HL-60 (cell line): Measurements from ENCODE around the gene SOX6.

Experiments used
- DNase-seq, 2 experiments: peaks; one replicate each; pipeline ENCODE4 v3.0.0-alpha.2; 2010 to 2020; ENCODE audit warnings: low read depth in 1 of 2, low spot score in 1 of 2
- H3K27ac ChIP-seq: fragments of 250-450 bp; sonication (Bioruptor Pico); replicated peaks from 2 replicates; pipeline ENCODE4 v1.5.1; 2020; ENCODE audit warnings: mild to moderate bottlenecking, moderate library complexity
- H3K27me3 ChIP-seq: fragments of 250-450 bp; sonication (Bioruptor Pico); 2 replicates; pipeline ENCODE4 v1.5.1; 2021; ENCODE audit warnings: mild to moderate bottlenecking, moderate library complexity; ENCODE audit not compliant: insufficient read depth, poor library complexity, severe bottlenecking
- H3K4me3 ChIP-seq: replicated peaks from 2 replicates; pipeline ENCODE4 v1.5.1; 2011; ENCODE audit warnings: mild to moderate bottlenecking, control low read depth, low read length; ENCODE audit not compliant: insufficient read depth
- GABPA ChIP-seq: IDR thresholded peaks from 2 replicates; pipeline ENCODE4 v1.6.1; 2012; ENCODE audit warnings: low read depth
- POLR2AphosphoS5 ChIP-seq: IDR thresholded peaks from 2 replicates; pipeline ENCODE4 v1.6.1; 2012; ENCODE audit warnings: low read depth
- REST ChIP-seq: IDR thresholded peaks from 2 replicates; pipeline ENCODE4 v1.6.1; 2012; ENCODE audit warnings: low read depth; ENCODE audit not compliant: insufficient replicate concordance
- SPI1 ChIP-seq: IDR thresholded peaks from 2 replicates; pipeline ENCODE4 v1.6.1; 2012; ENCODE audit warnings: low read depth, mild to moderate bottlenecking, borderline replicate concordance
- TF ChIP-seq, protein P1 (sequence below): IDR thresholded peaks from one replicate; pipeline ENCODE4 v1.5.1; 2011; ENCODE audit warnings: low read length, control low read depth, inconsistent platforms; ENCODE audit not compliant: insufficient read depth

The SOX6 gene

DNA sequence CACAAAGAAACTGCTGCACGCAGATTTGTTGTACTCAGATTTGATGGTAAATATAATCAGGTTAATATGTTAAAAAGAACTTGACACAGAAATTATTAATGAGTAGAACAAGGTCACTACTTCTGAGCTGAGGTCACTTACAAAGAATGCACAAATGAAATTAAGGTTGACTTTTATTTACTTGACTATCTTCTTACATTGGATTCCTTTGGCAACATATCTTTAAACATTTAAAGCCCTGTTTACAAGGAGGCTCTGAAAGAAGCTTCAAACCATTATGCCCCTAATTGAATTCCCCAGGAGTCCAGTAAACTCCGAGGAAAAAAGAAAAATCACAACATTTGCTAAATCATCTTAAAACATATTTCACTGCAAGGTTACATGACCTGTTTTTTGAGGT lies 245.5 kb downstream of the SOX6 start:
- TF ChIP-seq SPI1 (no peak), REST (no peak), POLR2AphosphoS5 (no peak), GABPA (no peak)
- TF ChIP-seq, protein P1, sequence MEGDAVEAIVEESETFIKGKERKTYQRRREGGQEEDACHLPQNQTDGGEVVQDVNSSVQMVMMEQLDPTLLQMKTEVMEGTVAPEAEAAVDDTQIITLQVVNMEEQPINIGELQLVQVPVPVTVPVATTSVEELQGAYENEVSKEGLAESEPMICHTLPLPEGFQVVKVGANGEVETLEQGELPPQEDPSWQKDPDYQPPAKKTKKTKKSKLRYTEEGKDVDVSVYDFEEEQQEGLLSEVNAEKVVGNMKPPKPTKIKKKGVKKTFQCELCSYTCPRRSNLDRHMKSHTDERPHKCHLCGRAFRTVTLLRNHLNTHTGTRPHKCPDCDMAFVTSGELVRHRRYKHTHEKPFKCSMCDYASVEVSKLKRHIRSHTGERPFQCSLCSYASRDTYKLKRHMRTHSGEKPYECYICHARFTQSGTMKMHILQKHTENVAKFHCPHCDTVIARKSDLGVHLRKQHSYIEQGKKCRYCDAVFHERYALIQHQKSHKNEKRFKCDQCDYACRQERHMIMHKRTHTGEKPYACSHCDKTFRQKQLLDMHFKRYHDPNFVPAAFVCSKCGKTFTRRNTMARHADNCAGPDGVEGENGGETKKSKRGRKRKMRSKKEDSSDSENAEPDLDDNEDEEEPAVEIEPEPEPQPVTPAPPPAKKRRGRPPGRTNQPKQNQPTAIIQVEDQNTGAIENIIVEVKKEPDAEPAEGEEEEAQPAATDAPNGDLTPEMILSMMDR = no peak
- Histone ChIP-seq H3K27ac (no peak overlapping the region), H3K4me3 (no peak overlapping the region)

DNA sequence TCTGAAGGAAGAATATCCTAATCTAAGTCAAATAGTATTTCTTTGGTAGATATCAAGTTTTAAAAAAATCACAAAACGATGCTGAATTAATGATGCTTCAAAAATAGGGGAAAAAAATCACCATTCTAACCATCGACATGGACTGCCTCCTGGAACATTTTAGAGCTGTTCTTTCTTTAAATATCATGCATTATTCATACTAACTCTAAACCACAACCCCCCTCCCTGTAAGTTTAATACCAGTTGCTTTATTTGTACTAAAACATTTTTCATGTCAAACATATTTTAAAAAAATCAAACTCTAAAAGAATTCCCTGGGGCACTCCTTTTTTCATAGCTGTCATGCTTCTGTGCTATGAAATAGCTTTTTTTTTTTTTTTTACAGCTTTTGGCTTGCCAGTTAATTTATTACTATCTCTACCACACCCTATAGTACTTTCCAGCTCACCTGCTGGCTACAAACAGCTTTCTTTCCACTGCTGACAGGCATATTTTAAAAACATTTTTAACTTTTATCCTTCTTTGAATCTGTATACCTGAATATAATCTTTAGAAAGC lies 256.9 kb downstream of the SOX6 start:
- H3K27me3 ChIP-seq = no peaks in the 10 kb centered on the region
- no peak overlapping the region for H3K27ac ChIP-seq
- H3K4me3 ChIP-seq = no peak overlapping the region
- no peak for TF ChIP-seq SPI1
- no peak for TF ChIP-seq REST
- no peak for TF ChIP-seq GABPA
- TF ChIP-seq POLR2AphosphoS5 = no peak
- TF ChIP-seq, protein P1 = no peak
- no peak for DNase-seq

More for the DNA sequence above, 245.5 kb downstream of the SOX6 start:
- H3K27me3 ChIP-seq = no peaks in the 10 kb centered on the region
- DNase-seq = no peak

DNA sequence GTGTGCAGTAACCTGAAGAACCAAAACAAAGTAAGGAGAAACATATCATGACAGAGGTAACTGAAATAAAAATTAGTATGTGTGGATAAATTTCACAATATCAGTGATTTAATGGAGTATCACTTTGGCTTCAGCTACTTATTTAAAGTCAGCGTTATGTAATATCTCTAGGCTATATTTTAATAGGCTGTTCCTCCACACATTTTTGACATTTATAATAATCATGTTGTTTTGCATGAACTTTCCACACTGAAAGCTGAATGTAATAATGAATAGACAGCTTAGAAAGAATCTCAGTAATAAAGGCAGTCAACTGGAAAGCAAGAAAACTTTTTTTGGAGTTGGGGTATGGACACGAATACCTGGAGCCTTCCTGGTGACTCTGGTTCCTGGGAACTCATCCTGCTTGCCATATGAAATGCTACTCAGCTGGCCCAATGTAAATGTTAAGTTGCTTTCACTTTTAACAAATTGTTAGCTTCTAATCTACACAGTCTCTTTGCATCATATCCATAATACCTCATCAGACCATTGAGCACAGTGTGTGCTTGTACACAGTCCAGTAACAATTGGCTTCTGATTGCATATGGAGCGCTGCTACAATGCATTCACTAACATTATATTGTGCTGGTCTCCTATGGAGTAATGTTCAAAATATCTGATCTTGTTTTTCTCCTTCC lies 257.7 kb downstream of the SOX6 start:
- no peak overlapping the region for H3K27ac ChIP-seq
- no peak overlapping the region for H3K4me3 ChIP-seq
- DNase-seq = no peak
- TF ChIP-seq SPI1 (no peak), POLR2AphosphoS5 (no peak), GABPA (no peak), REST (no peak)
- TF ChIP-seq, protein P1 = no peak
- H3K27me3 ChIP-seq = no peaks in the 10 kb centered on the region
